GM21825 (cell line): ENCODE results near the gene WDR6.

Experiments used
- ATAC-seq: cut with Tn5 transposase; IDR thresholded peaks from one replicate; pipeline ENCODE4 v1.9.1; 2021; ENCODE audit warnings: mild to moderate bottlenecking, moderate library complexity; ENCODE audit not compliant: unreplicated experiment

WDR6 gene

DNA sequence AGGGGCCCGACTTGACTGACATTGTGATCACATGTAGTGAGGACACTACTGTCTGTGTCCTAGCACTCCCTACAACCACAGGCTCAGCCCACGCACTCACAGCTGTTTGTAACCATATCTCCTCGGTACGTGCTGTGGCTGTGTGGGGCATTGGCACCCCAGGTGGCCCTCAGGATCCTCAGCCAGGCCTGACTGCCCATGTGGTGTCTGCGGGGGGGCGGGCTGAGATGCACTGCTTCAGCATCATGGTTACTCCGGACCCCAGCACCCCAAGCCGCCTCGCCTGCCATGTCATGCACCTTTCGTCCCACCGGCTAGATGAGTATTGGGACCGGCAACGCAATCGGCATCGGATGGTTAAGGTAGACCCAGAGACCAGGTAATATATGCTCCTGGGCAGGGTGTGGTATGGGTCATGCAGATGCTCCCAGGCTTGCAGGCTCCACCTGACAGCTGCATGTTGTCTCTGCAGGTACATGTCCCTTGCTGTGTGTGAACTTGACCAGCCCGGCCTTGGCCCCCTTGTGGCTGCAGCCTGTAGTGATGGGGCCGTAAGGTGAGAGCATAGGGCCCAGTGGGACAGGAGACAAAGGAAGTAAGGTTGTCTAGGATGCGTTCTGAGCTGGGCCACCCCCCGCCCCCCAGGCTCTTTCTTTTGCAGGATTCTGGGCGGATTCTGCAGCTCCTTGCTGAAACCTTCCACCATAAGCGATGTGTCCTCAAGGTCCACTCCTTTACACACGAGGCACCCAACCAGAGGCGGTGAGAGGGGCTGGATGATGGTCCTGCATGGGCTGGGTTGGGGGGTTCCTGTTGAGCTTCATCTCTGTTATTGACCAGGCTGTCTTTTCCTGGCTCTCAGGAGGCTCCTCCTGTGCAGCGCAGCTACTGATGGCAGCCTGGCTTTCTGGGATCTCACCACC lies 6.8 kb downstream of the WDR6 start:
- ATAC-seq, result no peak

DNA sequence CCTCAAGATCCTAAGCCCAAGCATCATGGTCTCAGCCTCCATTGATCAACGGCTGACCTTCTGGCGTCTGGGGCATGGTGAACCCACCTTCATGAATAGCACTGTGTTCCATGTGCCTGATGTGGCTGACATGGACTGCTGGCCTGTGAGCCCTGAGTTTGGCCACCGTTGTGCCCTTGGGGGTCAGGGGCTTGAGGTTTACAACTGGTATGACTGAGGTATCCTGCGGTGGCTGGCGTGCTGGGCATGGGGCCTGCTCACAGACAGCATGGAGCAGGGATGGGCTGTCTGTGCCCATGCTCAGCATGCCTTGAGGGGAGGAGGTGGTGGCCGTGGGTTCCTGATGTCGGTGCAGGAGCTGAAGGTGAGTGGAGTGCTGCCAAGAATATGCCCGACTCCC lies 7.9 kb downstream of the WDR6 start:
- no peak for ATAC-seq

DNA sequence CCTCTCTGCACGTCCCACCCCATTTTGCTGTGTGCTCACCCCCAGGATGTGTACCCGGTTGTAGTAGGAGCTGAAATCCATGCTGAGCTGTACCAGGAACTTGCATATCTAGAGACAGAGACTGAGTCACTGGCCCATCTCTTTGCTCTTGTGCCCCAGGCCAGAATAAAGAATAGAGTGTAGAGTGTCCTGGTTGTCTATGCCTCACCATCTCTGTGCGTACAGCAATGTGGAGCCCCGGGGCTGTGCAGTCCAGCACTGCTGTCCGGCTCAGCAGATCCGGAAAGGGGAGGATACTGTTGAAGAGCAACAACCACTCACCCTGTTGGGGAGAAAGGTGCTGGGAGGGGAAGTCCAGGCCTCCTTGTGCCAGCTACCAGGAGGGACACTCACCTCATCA lies 8.6 kb downstream of the WDR6 start:
- ATAC-seq, result no peak

DNA sequence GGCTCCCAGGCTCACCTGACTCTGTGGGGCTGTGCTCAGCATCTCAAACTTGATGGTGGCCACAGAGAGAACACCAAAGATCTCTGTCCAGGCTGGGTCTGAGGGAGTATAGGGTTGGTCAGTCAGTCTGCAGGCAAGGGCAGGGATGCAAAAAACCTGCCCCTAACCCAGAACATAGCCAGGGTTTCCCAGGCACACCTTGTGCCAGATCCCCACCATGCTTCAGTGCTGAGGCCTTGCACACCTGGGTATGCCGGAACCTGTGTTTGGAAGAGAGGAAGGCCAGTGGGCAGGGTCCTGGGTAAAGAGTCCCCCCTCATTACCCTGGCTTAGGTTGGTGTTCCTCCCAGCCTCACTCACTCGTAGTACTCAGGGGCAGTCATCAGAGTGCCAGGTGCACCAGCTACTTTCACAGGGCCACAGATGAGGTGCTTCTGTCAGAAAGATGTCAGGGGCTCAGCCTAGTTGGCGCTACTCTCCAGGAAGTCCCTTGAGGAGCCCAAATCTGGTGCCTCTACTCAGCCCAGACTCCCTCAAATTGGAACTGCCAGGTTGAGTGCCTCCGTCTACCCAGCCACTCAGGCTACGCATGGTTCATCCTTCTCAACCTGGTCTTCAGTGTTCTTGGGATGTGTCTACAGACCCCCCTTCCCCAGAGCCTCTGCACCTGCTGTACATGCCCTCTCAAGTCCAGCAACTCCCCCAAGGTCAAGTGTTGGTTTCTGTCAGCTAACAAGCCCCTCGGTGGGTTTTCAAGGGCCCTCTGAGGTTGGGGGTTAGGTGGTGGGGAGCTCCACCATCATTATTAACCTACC lies 9.4 kb downstream of the WDR6 start:
- ATAC-seq, result no peak

DNA sequence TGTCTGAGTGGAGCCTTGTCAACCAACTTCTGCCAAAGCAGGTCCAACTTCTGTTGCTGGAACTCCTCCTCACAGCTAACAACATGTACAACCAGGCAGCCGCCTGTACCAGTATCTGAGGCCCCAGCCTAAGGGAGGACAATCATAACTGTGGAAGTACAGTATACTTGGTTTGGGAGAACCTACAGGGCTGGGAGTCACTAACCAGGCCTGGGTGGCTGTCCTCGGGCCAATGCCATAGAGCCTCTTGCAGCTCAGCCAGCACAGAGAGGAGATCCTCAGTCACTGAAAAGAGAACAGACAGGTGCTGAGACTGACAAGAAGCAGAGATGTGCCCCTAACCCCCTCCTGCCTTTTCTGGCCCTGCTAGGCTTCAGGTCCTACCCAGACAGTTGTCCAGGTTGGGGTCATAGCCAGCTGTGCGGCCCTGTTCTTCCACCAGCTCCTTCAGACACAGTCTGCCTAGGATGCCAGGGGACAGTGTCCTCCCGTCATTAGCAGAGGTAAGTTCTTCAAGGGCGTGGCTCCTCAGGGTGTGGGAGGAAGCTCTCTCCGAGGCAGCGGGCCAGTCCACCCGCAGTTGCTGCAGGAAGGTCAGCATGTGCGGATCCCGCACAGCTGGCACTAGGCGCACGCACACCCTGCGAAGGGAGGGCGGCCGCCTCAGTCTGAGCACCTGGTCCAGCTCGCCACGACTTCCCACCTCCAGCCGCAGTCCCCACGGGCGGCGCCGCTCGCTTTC lies 10.2 kb downstream of the WDR6 start:
- ATAC-seq, result no peak

DNA sequence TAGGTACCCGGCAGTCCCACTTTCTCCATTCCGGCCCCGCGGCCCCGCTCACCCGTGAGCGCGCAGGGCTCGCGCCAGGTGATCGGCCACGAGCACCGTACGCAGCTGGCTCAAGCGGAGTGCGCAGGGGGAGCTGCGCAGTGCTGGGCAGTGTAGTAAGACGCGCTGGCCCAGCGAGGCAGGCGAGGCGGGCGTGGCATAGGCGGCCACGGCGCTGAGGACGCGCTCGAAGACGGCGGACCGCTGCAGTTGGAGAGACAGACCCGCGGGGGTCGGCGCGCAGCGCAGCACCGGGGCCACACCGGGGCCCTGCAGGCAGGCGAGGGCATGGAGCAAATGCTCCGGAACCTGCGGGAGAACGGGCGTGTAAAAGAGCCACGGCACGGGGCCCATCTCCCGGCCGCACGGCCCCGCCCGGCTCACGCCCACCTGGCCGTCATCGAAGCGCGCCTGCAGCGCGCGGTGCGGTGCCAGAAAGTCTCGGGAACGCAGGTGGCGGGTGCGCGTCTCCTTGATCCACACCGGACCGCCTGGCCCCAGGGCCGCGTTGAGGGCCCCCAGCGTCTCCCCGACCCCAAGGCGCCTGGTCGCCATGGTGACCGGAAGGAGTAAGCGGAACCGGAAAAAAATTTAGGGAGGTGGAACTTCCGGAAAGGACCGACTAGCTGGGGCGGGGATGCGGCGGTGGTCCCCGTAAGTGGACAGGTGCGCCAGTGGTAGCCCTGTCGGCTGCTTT lies 10.9 kb downstream of the WDR6 start, which contains the start of gene DALRD3:
Gene DALRD3, minus strand, starts transcription at position 610 of the 736 bp plus-strand sequence. Its CDS starts 16 bp downstream, at position 594.
- ATAC-seq, result no peak

DNA sequence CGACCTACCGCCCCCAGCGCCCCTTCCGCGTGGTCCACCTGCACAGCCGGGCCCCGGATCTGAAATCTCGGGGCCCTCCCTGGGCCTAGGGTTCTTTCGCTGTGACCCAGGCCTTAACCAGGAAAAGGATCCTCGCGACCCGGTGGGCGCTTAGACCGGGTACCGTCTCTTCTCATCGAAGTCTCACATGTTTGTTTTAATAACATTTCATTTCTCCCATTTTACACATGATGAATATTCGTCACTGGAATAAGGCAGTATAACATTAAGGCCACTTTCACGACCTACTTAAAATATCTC lies 11.5 kb downstream of the WDR6 start:
- ATAC-seq, result no peak

DNA sequence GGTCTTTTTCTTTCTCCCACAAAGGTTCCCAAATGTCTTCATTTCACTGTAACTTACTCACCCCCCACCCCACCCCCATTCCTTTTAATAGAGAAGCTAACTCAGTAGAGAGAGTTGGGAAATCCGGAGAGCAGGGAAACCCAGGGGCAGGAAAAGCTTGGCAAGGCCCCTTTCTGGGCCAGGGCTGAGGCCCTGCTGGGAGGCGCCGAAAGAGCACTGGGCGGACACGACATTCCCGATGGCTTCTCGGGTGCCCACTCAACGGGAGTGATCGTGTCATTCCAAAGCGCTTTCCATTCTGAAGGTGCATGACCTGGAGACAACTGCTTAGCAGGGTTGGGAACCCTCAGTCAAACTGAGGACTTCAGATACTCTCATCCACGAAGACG lies 12.7 kb downstream of the WDR6 start:
- no peak for ATAC-seq

DNA sequence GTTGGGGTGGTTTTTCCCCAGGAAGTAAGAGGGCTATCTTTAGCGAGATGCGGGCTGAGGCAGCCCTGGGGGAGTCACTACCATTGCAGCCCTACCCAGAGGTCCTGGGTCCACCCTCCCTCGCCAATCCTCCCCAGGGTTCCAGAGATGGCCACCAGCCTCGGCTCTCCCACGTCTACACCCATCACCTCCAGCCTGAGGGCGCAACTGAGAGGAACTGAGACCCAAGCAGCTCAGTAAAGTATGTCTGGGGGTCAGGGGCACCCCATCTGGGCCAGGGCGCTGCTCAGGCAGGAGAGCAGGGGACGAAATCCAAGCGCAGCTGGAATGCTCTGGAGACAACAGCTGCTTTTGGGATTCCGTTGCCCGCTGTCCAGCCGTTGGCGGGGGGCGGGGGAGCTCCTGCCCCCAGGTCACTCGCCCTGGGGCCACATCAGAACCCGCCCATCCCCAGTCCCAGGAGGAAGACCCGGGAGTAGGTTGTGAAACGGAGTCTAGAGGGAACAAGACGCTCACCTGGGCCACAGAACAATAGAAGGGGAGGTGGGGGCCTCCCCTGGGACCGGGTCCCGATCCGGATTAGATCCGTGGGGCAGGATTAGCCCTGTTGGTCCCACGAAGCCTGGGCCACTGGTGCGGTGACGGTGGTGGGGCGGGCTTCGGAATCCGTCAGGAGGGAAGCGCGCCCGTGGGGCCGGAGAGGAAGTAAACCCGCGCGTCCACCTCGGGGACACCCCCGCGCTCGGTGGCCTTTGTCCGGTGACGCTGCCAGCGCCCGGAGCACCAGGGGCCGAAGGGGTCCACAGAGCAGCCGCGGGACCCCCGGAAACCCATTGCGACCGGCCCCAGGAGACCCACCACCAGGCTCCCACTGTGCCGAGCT lies 13.4 kb downstream of the WDR6 start:
- peak; percentile 0 for ATAC-seq

DNA sequence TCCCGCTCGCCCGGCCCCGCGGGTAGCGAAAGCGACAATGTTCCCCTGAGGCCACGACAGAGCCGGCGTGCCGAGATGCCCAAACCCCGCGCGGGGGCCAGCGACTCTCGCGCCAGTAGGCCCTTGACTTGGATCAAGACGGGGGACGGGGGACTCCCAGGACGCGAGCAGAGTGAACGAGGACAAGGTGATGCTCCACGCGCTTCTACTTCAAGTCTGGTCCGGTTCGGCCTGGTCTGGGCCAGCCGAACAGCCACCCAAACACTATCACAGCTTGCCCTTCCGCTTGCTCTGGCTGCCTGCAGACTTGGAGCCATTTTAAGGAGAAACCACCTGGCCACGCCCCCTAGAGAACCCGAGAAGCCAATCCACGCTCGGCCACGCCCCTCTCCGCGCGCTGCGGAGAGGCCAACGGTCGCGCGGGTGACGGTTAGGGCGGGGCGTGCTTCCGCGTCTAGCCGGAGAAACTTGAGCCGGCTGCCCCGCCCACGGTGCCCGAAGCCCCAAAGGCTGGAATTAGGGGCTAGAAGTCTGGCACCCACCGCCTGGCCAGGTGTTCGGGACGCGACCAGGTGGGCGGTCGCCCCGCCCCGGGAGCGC lies 14.1 kb downstream of the WDR6 start:
- peak; percentile 41 for ATAC-seq

DNA sequence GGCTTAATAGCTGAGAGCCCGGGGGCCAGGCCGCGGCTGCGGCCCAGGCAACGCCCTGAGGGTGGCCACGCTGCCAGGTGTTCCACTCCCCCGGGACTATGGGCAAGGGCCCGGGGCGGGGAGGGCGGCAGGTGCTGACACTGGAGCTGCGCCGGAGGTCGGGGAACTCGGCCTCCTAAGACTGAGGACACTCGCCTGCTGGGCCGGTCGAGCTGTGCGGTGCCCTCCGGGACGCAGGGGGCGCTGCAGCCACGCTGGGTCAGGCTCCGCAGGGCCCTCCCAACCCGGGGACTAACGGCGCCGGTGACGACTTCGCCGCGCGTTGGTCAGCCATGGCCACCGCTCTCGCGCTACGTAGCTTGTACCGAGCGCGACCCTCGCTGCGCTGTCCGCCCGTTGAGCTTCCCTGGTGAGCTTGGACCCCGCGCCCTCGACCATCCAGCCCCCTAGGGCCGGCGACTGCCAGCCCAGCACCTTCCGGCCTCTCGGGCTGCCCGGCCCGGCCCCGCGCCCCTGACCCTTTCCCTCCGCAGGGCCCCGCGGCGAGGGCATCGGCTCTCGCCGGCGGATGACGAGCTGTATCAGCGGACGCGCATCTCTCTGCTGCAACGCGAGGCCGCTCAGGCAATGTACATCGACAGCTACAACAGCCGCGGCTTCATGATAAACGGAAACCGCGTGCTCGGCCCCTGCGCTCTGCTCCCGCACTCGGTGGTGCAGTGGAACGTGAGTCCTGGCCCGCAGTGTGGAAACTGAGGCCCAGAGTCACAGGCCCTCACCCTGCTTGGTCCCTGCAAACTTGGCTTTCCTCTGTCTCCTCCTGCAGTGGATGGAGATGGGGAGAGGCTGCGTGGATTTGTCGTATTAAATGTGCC lies 14.9 kb downstream of the WDR6 start, which contains the start of gene NDUFAF3:
Gene NDUFAF3, plus strand, starts transcription at position 309 of the 875 bp plus-strand sequence. Its CDS starts 24 bp downstream, at position 333.
- peak; percentile 47 for ATAC-seq

DNA sequence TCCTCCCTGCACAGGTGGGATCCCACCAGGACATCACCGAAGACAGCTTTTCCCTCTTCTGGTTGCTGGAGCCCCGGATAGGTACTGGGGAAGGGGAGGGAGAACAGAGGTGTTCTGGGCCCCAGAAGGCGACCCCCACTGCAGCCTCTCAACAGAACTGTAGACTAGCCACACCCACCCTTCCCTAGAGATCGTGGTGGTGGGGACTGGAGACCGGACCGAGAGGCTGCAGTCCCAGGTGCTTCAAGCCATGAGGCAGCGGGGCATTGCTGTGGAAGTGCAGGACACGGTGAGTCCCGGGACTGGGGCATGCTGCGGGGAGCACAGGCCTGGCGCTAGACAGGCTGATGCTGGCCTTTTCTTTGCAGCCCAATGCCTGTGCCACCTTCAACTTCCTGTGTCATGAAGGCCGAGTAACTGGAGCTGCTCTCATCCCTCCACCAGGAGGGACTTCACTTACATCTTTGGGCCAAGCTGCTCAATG lies 15.5 kb downstream of the WDR6 start:
- ATAC-seq, result no peak

DNA sequence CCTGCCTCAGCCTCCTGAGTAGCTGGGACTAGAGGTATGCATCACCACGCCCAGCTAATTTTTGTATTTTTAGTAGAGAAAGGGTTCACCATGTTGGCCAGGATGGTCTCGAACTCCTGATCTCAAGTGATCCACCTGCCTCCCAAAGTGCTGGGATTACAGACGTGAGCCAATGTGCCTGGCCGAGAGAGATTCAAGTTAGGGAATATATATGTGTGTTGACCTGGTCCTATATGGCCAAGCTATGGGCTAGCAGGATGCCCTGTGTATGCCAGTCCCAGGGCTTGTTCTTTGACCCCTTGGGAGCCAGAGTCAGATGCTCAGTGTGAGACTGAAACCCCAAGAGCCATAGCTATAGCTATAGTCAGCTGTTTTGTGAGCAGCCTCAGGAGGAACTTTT lies 16.6 kb downstream of the WDR6 start:
- no peak for ATAC-seq

DNA sequence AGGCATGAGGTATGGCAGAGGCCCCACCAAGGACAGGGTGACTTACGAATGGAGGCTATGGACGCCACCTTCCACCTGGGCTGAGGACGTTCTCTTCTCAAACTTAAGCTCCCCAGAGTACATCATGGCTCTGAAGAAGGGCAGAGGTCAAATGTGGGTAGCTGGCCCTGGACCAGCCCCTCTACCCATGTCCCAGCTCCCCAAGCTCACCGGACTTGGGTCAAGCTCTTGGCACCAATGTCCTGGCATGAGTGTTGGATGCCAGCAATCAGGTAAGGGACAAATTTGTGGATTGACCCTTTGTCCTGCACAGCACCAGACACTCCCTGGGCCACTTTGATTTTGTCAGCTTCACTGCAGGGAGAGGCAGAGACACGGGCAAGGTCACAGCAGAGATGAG lies 17.3 kb downstream of the WDR6 start:
- ATAC-seq, result no peak

DNA sequence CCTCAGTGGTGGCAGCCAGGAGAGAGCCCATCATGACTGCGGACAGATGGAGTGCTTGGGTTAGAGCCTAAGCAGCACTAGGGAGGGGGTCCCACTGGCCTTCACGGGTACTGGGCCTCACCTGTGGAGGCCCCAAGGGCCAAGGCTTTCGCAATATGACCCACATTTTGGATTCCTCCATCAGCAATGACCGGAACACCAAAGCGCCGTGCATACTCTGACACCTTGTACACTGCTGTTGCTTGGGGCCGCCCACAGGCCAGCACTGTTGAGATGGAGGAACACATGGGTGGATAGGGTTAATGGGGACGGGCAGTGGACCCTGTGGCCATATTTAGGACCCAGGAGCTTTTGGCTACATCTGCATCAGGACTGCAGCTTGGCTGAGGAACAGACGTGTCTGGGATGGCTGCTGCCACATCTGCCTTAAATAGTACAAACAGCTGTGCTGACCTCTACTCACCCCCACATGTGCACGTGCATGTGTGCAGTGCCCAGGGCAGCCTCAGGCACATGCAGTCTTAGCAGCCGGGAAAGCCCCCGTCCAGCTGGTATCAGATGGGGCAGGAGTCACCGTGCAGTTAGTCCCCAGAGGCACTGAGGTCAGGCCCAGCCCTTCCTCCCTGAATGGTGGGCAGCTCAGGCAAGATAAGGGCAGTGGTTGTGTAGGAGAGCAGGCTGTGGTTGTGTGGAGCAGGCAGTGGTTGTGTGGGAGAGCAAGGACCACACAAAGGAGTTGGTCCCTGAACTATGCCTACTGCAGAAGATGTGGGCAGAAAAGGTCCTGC lies 18.0 kb downstream of the WDR6 start:
- no peak for ATAC-seq

DNA sequence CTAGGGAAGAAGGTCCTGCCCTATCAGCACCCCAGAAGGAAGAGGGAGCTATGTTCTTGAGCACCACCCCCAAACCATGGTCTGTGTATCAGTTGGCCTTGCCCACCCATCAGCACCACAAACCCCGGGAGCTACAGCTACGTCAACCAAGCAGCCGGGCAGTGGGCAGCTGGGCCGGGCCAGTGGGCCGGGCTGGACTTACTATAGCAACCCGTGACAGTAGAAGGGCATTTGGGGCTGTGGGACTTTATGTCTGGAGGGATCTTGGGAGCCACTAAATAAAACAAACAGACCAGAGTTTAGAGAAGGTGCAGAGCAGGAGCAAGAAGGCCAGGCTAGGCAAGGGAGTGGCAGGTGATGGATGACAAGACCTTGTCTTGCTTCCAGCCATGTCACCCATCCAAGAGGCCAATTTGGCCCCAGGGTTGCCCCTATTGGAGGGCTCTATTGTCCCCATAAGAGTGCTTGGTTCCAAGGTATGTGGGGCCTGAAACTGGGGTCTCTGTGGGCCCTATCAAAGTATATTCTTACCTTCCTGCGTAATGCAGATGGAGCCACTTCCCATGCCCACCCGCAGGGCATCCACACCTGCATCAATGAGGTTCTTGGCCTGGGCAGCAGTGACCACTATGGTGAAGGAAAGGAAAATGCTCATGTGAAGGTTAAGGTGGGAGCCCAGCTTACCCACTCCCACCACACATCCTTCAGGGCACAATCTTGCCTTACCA lies 18.8 kb downstream of the WDR6 start:
- no peak for ATAC-seq

DNA sequence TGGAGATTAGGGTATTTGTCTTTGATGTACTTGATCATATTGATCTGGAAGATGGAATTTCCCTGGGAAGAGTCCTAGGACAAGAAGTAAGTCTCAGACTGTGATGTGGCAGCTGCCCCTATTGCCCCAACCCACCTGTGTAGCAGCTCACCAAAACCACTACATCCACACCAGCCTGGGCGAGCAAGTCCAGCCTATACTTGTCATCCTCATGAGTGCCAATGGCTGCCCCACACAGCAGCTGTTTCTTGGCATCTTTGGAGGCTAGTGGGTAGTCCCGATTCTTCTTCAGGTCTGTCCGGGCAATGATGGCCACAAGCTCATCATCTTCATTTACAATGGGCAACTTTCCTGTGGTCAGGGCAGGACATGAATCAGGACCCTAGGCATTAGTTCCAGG lies 19.3 kb downstream of the WDR6 start:
- no peak for ATAC-seq
